ENCODE data around the gene ANAPC2.

ANAPC2 gene

DNA sequence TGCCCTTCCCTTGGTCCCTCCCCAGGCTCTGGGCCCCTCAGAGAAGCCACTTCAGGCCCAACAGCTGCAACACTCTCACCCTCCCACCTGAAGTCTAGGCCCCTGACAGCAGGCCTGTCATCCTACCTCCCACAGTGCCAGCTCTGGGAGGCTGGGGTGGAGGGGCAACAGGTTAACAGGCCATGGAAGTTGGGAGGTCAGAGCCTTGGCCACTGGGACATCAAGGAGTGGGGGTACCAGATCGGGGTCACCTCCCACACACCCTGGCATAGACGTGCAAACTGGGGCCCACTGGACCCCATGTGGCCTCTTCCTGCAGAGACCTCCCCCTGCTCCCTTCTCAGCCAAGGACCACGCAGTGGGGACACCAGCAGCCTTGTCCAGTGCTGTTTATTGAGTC is 2.9 kb upstream of the ANAPC2 start:
- Histone ChIP-seq H3K9me2 (replicated peaks; ENCODE audit: insufficient read depth, low read length) (no peaks in the 10 kb centered on the region), H3K9ac (ENCODE audit: low read length) (no peak overlapping the region)

GRCh38 chr9:137190315-137190856 is 2.0 kb upstream of the ANAPC2 start:
- Histone ChIP-seq H3K27me3 (replicated peaks; ENCODE audit: insufficient read depth, low read length) (no peaks in the 10 kb centered on the region), H3K9me2 (replicated peaks; ENCODE audit: insufficient read depth, low read length) (no peaks in the 10 kb centered on the region), H3K4me1 (ENCODE audit: low read length) (peaks cover 17% of the 10 kb centered on the region), H3K4me3 (ENCODE audit: low read length) (no peak overlapping the region; the same call in 1 of the 2 replicates), H3K9me3 (replicated peaks; ENCODE audit: insufficient read depth, low read length) (no peaks in the 10 kb centered on the region), H4K20me1 (ENCODE audit: insufficient read depth, low read length) (no peaks in the 10 kb centered on the region), H3K4me2 (ENCODE audit: low read depth, low read length) (peak overlapping the region; percentile 93; the same call in 1 of the 2 replicates), H3K36me3 (replicated peaks; ENCODE audit: insufficient read depth, low read length) (no peaks in the 10 kb centered on the region), H3K79me2 (ENCODE audit: low read length) (peaks cover 52% of the 10 kb centered on the region), H3K9ac (ENCODE audit: low read length) (peak overlapping the region; percentile 93; the same call in 1 of the 2 replicates), H2AFZ (ENCODE audit: low read length) (no peak overlapping the region), H3K27ac (ENCODE audit: low read length) (no peak overlapping the region), H3F3A (ENCODE audit: insufficient read depth, low read length) (peaks cover 19% of the 10 kb centered on the region)
- no peak for TF ChIP-seq EZH2phosphoT487 (IDR thresholded peaks at IDR 0.05; ENCODE audit: low read length)
- TF ChIP-seq EZH2 (optimal IDR thresholded peaks at IDR 0.05; ENCODE audit: low read depth, low read length) = no peak
- TF ChIP-seq CTCF (IDR thresholded peaks at IDR 0.05; ENCODE audit: low read length) = no peak
- no peak for DNase-seq

More for the DNA sequence above, 2.9 kb upstream of the ANAPC2 start:
- no peaks in the 10 kb centered on the region for H3K9me3 ChIP-seq (replicated peaks; ENCODE audit: insufficient read depth, low read length)
- H3K27me3 ChIP-seq (replicated peaks; ENCODE audit: insufficient read depth, low read length) = no peaks in the 10 kb centered on the region
- no peak for DNase-seq
- no peak overlapping the region for H2AFZ ChIP-seq (ENCODE audit: low read length)
- H3K27ac ChIP-seq (ENCODE audit: low read length) = no peak overlapping the region
- peaks cover 43% of the 10 kb centered on the region for H3K79me2 ChIP-seq (ENCODE audit: low read length)
- H3K36me3 ChIP-seq (replicated peaks; ENCODE audit: insufficient read depth, low read length) = no peaks in the 10 kb centered on the region
- TF ChIP-seq CTCF (IDR thresholded peaks at IDR 0.05; ENCODE audit: low read length) (no peak), EZH2phosphoT487 (IDR thresholded peaks at IDR 0.05; ENCODE audit: low read length) (no peak), EZH2 (optimal IDR thresholded peaks at IDR 0.05; ENCODE audit: low read depth, low read length) (no peak)
- peaks cover 19% of the 10 kb centered on the region for H3F3A ChIP-seq (ENCODE audit: insufficient read depth, low read length)
- H3K4me3 ChIP-seq (ENCODE audit: low read length) = no peak overlapping the region
- no peaks in the 10 kb centered on the region for H4K20me1 ChIP-seq (ENCODE audit: insufficient read depth, low read length)
- H3K4me2 ChIP-seq (ENCODE audit: low read depth, low read length) = no peak overlapping the region
- H3K4me1 ChIP-seq (ENCODE audit: low read length) = peaks cover 17% of the 10 kb centered on the region

- Histone ChIP-seq H3K9me3 (replicated peaks; ENCODE audit: insufficient read depth, low read length) (no peaks in the 10 kb centered on the region), H2AFZ (ENCODE audit: low read length) (peak overlapping the region; percentile 19; the same call in 1 of the 2 replicates), H3K4me1 (ENCODE audit: low read length) (peaks cover 17% of the 10 kb centered on the region), H4K20me1 (ENCODE audit: insufficient read depth, low read length) (no peaks in the 10 kb centered on the region), H3K79me2 (ENCODE audit: low read length) (peaks cover 59% of the 10 kb centered on the region), H3K4me2 (ENCODE audit: low read depth, low read length) (peak overlapping the region; percentile 93), H3K27ac (ENCODE audit: low read length) (peak overlapping the region; percentile 94), H3K9ac (ENCODE audit: low read length) (peak overlapping the region; percentile 93), H3K36me3 (replicated peaks; ENCODE audit: insufficient read depth, low read length) (no peaks in the 10 kb centered on the region), H3K27me3 (replicated peaks; ENCODE audit: insufficient read depth, low read length) (no peaks in the 10 kb centered on the region), H3F3A (ENCODE audit: insufficient read depth, low read length) (peaks cover 19% of the 10 kb centered on the region), H3K9me2 (replicated peaks; ENCODE audit: insufficient read depth, low read length) (no peaks in the 10 kb centered on the region), H3K4me3 (ENCODE audit: low read length) (peak overlapping the region; percentile 98)
- no peak for DNase-seq
- no peak for TF ChIP-seq EZH2 (optimal IDR thresholded peaks at IDR 0.05; ENCODE audit: low read depth, low read length)
- no peak for TF ChIP-seq EZH2phosphoT487 (IDR thresholded peaks at IDR 0.05; ENCODE audit: low read length)
- no peak for TF ChIP-seq CTCF (IDR thresholded peaks at IDR 0.05; ENCODE audit: low read length)
Measured at GRCh38 chr9:137189297-137190295, 1.2 kb upstream of the ANAPC2 start.

Data from MM.1S (cell line).